SK-N-SH (cell line): ENCODE results near the gene FOXP1.

ENCODE experiments used
- EP300 ChIP-seq, 2 experiments: IDR thresholded peaks; 2 replicates each; pipeline versions ENCODE4 v1.4.0 to v1.6.1; 2012; ENCODE audit warnings: borderline replicate concordance in 1 of 2, low read depth in 1 of 2, low read length in 1 of 2
- IRF3 ChIP-seq: fragments of 150-350 bp; IDR thresholded peaks from 2 replicates; pipeline ENCODE4 v1.6.1; 2016; ENCODE audit warnings: mild to moderate bottlenecking, low read depth, low read length
- POLR2AphosphoS5 ChIP-seq: IDR thresholded peaks from 2 replicates; pipeline ENCODE4 v1.6.1; 2012; ENCODE audit warnings: low read depth, low read length
- RAD21 ChIP-seq: IDR thresholded peaks from 2 replicates; pipeline ENCODE4 v1.6.1; 2012; ENCODE audit warnings: mild to moderate bottlenecking, low read length
- RFX5 ChIP-seq: IDR thresholded peaks from 2 replicates; pipeline ENCODE4 v1.6.1; 2012; ENCODE audit warnings: mild to moderate bottlenecking, improper control_type of control experiment, low read length
- USF2 ChIP-seq: fragments of 150-350 bp; IDR thresholded peaks from 2 replicates; pipeline ENCODE4 v1.6.1; 2017; ENCODE audit warnings: antibody characterized with exemption, low read length, low read depth, borderline replicate concordance
- TF ChIP-seq, protein P1 (sequence below): IDR thresholded peaks from 2 replicates; pipeline ENCODE4 v1.4.0; 2012; ENCODE audit warnings: low read depth, borderline replicate concordance
- TF ChIP-seq, protein P2 (sequence below): fragments of 200-600 bp; sonication (generic); IDR thresholded peaks from 2 replicates; pipeline ENCODE4 v1.6.1; 2017; ENCODE audit warnings: antibody characterized with exemption, mild to moderate bottlenecking, moderate library complexity
- TF ChIP-seq, protein P3 (sequence below): IDR thresholded peaks from 2 replicates; pipeline ENCODE4; 2012

DNA sequence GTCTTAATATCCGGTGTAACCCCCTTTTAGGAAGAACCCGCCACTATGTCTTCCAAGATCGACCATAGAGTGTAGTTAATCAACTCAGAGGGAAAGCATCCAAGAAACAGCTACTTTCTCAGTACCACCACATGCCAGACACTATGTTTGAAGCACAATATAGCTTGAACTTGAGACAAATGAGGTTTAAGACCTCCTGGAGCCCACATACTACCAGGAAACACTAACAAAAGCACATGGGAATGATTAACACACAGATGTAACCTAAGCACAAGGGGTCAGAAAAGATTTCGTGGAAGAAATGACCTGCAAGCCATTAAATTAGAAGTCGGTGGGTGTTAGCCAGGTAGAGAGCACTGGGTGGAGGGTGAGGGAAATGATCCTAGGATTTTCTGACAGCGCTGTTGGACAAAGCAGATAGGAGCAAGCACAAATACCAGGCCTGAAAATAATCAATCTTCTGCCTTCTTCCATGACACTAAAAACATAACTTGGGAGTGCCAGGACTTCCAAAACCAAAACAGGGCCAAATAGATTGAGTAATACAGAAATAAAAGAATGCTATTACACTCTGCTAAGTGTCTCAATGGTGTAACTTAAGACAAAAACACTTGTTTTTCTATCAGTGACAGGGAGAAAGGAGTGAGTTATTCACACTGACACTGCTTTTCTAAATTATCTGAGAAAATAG lies 213.7 kb downstream of the FOXP1 start:
- TF ChIP-seq, protein P1, sequence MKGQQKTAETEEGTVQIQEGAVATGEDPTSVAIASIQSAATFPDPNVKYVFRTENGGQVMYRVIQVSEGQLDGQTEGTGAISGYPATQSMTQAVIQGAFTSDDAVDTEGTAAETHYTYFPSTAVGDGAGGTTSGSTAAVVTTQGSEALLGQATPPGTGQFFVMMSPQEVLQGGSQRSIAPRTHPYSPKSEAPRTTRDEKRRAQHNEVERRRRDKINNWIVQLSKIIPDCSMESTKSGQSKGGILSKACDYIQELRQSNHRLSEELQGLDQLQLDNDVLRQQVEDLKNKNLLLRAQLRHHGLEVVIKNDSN, result no peak
- TF ChIP-seq IRF3 (no peak), RAD21 (no peak), POLR2AphosphoS5 (no peak), USF2 (no peak), EP300 (IDR thresholded peaks at IDR 0.05; ENCODE audit: borderline replicate concordance in 1 of 2, low read depth in 1 of 2, low read length in 1 of 2) (no peak), RFX5 (no peak)
- TF ChIP-seq, protein P2, sequence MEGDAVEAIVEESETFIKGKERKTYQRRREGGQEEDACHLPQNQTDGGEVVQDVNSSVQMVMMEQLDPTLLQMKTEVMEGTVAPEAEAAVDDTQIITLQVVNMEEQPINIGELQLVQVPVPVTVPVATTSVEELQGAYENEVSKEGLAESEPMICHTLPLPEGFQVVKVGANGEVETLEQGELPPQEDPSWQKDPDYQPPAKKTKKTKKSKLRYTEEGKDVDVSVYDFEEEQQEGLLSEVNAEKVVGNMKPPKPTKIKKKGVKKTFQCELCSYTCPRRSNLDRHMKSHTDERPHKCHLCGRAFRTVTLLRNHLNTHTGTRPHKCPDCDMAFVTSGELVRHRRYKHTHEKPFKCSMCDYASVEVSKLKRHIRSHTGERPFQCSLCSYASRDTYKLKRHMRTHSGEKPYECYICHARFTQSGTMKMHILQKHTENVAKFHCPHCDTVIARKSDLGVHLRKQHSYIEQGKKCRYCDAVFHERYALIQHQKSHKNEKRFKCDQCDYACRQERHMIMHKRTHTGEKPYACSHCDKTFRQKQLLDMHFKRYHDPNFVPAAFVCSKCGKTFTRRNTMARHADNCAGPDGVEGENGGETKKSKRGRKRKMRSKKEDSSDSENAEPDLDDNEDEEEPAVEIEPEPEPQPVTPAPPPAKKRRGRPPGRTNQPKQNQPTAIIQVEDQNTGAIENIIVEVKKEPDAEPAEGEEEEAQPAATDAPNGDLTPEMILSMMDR, result no peak
- TF ChIP-seq, protein P3, sequence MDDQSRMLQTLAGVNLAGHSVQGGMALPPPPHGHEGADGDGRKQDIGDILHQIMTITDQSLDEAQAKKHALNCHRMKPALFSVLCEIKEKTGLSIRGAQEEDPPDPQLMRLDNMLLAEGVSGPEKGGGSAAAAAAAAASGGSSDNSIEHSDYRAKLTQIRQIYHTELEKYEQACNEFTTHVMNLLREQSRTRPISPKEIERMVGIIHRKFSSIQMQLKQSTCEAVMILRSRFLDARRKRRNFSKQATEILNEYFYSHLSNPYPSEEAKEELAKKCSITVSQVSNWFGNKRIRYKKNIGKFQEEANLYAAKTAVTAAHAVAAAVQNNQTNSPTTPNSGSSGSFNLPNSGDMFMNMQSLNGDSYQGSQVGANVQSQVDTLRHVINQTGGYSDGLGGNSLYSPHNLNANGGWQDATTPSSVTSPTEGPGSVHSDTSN, result no peak
